Testis (tissue), 5 donors: Measurements from ENCODE around the gene ZNF18. TPM values are rescaled to one million over a fixed set of nuclear protein-coding genes. Genes with fewer than 3 reads are reported as not detected.

Experiments used
- DNase-seq: peaks from one replicate; pipeline ENCODE4 v3.0.0-alpha.2; 2019
- H3K27ac ChIP-seq, 2 donors: fragments of 200-600 bp; sonication (generic); one replicate each; pipeline ENCODE4 v1.5.1; 2019
- H3K27me3 ChIP-seq: fragments of 200-600 bp; sonication (generic); one replicate; pipeline ENCODE4 v1.5.1; 2019
- H3K36me3 ChIP-seq: fragments of 200-600 bp; sonication (generic); one replicate; pipeline ENCODE4 v1.5.1; 2017; ENCODE audit warnings: low read depth; ENCODE audit errors: missing control alignments
- H3K4me1 ChIP-seq: fragments of 200-600 bp; sonication (generic); one replicate; pipeline ENCODE4 v1.5.1; 2019
- H3K4me3 ChIP-seq, 2 donors: fragments of 200-600 bp; sonication (generic); one replicate each; pipeline ENCODE4 v1.5.1; 2017 to 2019
- H3K9me3 ChIP-seq: fragments of 200-600 bp; sonication (generic); one replicate; pipeline ENCODE4 v1.5.1; 2017
- CTCF ChIP-seq, 3 experiments: fragments of 450-650 bp in 2 of 3; fragments of 200-600 bp in 1 of 3; sonication (generic) in 1 of 3; IDR thresholded peaks; one replicate each; pipeline ENCODE4 v1.5.1; 2016 to 2019; ENCODE audit warnings: antibody characterized with exemption in 3 of 3, mild to moderate bottlenecking in 2 of 3, moderate library complexity in 1 of 3
- POLR2A ChIP-seq: fragments of 450-650 bp; IDR thresholded peaks from one replicate; pipeline ENCODE4 v1.6.1; 2017; ENCODE audit warnings: antibody characterized with exemption, mild to moderate bottlenecking, moderate library complexity
- WGBS, 2 donors: methylation state at CpG; one replicate each; pipeline ENCODE4 v1.1.5; 2018; 5-methylcytosine and 5-hydroxymethylcytosine counted together
- intact Hi-C: fragments of 100-400 bp; cut with DNase I; formaldehyde crosslinking; loops from one replicate; pipeline ENCODE4 v1.15.1; 2023; ENCODE audit warnings: low total_unique reads
- long read RNA-seq, 2 donors: transcript quantifications; one replicate each; lab custom pipeline, GENCODE V29; 2026
- polyA plus RNA-seq: library from polyadenylated mRNA; stranded (reverse); fragments of 350-450 nt; fragmentation: Illumina TruSeq; extraction: RNeasy Lipid Tissue Mini Kit (QIAGEN cat#74804); gene quantifications from one replicate; pipeline ENCODE4 v1.2.3, GENCODE V29; 2014; ENCODE audit warnings: low read depth, low replicate concordance; ENCODE audit not compliant: insufficient read depth
- total RNA-seq, 2 donors: library from RNA; depleted of rRNA; stranded (reverse); fragments of >200 nt; gene quantifications; one replicate each; pipeline ENCODE4 v1.2.3, GENCODE V29; 2016

ZNF18 gene
- total RNA-seq (10 to 100 TPM; 14.9 to 18.7 TPM), polyA plus RNA-seq (23.1 TPM)
- long read RNA-seq, donor 1, partial matches to known transcripts = 0 of 2 reads
- long read RNA-seq, donor 1, other reads (novel, unspliced or antisense) = 0 of 2 reads
- long read RNA-seq, donor 2, partial matches to known transcripts = 0 of 1 reads
- long read RNA-seq, donor 2, other reads (novel, unspliced or antisense) = 0 of 1 reads

GRCh38 chr17:11997147-11997971 lies at the start of gene ZNF18:
TSS of gene ZNF18 (minus strand) at chr17:11997475. CDS start at chr17:11992829, 4,646 bp downstream.
- Histone ChIP-seq H3K27me3 (no peaks in the 10 kb centered on the region), H3K4me3 (peak within 1 kb of the TSS; percentile 87 to 95), H3K4me1 (peaks cover 4% of the 10 kb centered on the region), H3K9me3 (no peaks in the 10 kb centered on the region), H3K36me3 (no peaks in the 10 kb centered on the region), H3K27ac (peak within 1 kb of the TSS; percentile 85 to 90)
- 1 to 2% methylated on average over 22 to 55 of the region's 74 CpGs for WGBS, 2 donors
- peak; percentile 98 for DNase-seq
- intact Hi-C loops = no loop called here
- TF ChIP-seq CTCF (IDR thresholded peaks at IDR 0.05) (no peak), POLR2A (peak; percentile 86)

DNA sequence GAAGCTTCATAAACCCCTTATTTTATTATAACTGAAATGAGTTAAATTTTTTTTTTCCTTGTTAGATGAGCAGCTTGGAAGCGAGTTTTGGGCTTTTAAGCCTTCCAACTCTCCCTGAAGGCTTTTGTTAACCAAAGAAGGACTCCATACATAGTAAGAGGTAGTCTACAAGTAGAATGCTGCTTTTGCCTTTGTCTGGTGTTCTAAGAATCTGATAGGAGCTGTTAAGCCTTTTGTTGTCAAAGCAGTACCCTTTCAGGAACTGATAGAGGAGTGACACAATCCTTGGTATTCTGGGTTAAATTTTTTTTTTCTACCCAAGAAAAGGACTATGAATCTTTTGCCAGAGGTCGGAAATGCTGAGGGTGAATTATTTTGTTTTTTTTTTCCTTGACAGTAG lies 49.5 kb upstream of the ZNF18 start:
- Histone ChIP-seq H3K4me3 (no peak overlapping the region), H3K27ac (no peak overlapping the region), H3K9me3 (no peaks in the 10 kb centered on the region), H3K36me3 (no peaks in the 10 kb centered on the region), H3K4me1 (peaks cover 3% of the 10 kb centered on the region), H3K27me3 (no peaks in the 10 kb centered on the region)
- intact Hi-C loops = no loop called here
- no peak for TF ChIP-seq CTCF (IDR thresholded peaks at IDR 0.05)
- no peak for TF ChIP-seq POLR2A
- no peak for DNase-seq
- WGBS, 2 donors = 46 to 72% methylated on average over 2 of the region's 2 CpGs

DNA sequence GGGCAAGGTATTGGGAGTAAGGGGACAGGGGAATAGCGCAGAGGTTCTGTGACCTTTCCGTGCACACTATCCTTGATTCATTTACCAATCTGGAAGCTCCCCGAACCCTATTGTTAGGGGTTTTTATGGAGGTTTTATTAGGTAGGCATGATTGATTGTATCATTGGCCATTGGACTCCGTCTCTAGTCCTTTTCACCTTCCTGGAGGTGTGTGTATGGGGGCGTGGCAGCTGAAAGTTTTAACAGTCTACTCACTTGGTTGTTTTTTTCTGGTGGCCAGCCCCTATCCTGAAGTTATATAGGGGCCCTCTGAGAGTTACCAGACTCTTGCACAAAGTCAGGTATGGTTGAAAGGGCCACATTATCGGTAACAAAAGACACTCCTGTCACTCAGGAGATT lies 46.4 kb upstream of the ZNF18 start:
- no peaks in the 10 kb centered on the region for H3K27me3 ChIP-seq
- no peak overlapping the region for H3K27ac ChIP-seq
- intact Hi-C loops = no loop called here
- TF ChIP-seq POLR2A (no peak), CTCF (IDR thresholded peaks at IDR 0.05) (no peak)
- DNase-seq = no peak
- H3K9me3 ChIP-seq = no peaks in the 10 kb centered on the region
- no peaks in the 10 kb centered on the region for H3K36me3 ChIP-seq
- no peak overlapping the region for H3K4me3 ChIP-seq
- 92 to 95% methylated on average over 6 of the region's 6 CpGs for WGBS, 2 donors
- H3K4me1 ChIP-seq = no peaks in the 10 kb centered on the region

DNA sequence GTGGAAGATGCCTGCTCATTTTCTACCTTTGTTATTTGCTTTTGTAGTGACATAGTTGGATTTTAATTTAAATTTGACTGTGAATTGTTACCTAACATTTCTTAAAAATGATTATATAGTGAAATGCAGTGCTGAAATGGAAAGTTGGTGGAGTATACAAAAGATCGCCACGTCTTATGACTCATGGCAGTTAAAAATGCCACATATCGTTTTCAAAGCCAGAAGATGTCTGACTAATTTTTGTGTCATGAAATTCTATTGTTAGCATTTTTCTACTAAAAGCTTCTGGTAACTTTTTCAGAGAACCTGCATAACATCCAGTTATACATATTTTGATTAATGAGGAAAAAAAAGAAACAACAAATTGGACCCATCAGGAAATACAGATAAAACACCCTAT lies 44.0 kb upstream of the ZNF18 start:
- H3K4me1 ChIP-seq = no peaks in the 10 kb centered on the region
- H3K4me3 ChIP-seq = no peak overlapping the region
- intact Hi-C loops = no loop called here

More for the DNA sequence above, 44.0 kb upstream of the ZNF18 start:
- Histone ChIP-seq H3K9me3 (no peaks in the 10 kb centered on the region), H3K27ac (no peak overlapping the region), H3K27me3 (no peaks in the 10 kb centered on the region), H3K36me3 (no peaks in the 10 kb centered on the region)
- 77 to 80% methylated on average over 3 of the region's 3 CpGs for WGBS, 2 donors
- TF ChIP-seq POLR2A (no peak), CTCF (IDR thresholded peaks at IDR 0.05) (no peak)
- DNase-seq = no peak
